Lung (tissue), 12 donors: Measurements from ENCODE around the gene PTPN21. TPM values are rescaled to one million over a fixed set of nuclear protein-coding genes. Genes with fewer than 3 reads are reported as not detected.

Source experiments
- ATAC-seq: fragments of 200-7000 bp; cut with Tn5 transposase; one replicate; pipeline ENCODE4 v1.9.1; 2020; ENCODE audit warnings: moderate number of reproducible peaks; ENCODE audit not compliant: insufficient read depth, low FRiP score
- DNase-seq, 3 donors: peaks; one replicate each; pipeline ENCODE4 v3.0.0-alpha.2; 2013 to 2017
- H3K27ac ChIP-seq, 2 donors: one replicate each; pipeline ENCODE4 v1.5.1; 2013; ENCODE audit warnings: mild to moderate bottlenecking in 2 of 2, moderate library complexity in 2 of 2, control low read depth in 1 of 2, inconsistent platforms in 1 of 2, low read depth in 1 of 2, low read length in 1 of 2
- H3K27me3 ChIP-seq, 3 donors: one replicate each; pipeline ENCODE4 v1.5.1; 2013; ENCODE audit warnings: low read length in 2 of 3; ENCODE audit not compliant: control insufficient read depth in 3 of 3, insufficient read depth in 3 of 3
- H3K36me3 ChIP-seq, 4 donors: one replicate each; pipeline ENCODE4 v1.5.1; 2013; ENCODE audit warnings: low read length in 4 of 4, mild to moderate bottlenecking in 1 of 4, moderate library complexity in 1 of 4; ENCODE audit not compliant: control insufficient read depth in 4 of 4, insufficient read depth in 4 of 4
- H3K4me1 ChIP-seq, 5 donors: one replicate each; pipeline ENCODE4 v1.5.1; 2013; ENCODE audit warnings: low read length in 5 of 5, mild to moderate bottlenecking in 2 of 5, moderate library complexity in 1 of 5; ENCODE audit not compliant: control insufficient read depth in 5 of 5, insufficient read depth in 5 of 5
- H3K4me3 ChIP-seq: one replicate; pipeline ENCODE4 v1.5.1; 2013; ENCODE audit warnings: mild to moderate bottlenecking, control low read depth, moderate library complexity
- H3K9ac ChIP-seq, 2 donors: one replicate each; pipeline ENCODE4 v1.5.1; 2013; ENCODE audit warnings: low read length in 2 of 2, control low read depth in 1 of 2; ENCODE audit not compliant: insufficient read depth in 1 of 2
- H3K9me3 ChIP-seq, 4 donors: one replicate each; pipeline ENCODE4 v1.5.1; 2013; ENCODE audit warnings: low read length in 3 of 4, mild to moderate bottlenecking in 1 of 4, moderate library complexity in 1 of 4; ENCODE audit not compliant: control insufficient read depth in 4 of 4, insufficient read depth in 3 of 4
- WGBS, 2 donors: extraction: QIAGEN DNeasy Blood & Tissue Kit; methylation state at CpG; one replicate each; pipeline ENCODE4 v1.1.7; 2013; 5-methylcytosine and 5-hydroxymethylcytosine counted together
- polyA plus RNA-seq, 2 donors: library from polyadenylated mRNA; stranded (reverse); fragments of 200-250 nt; gene quantifications; one replicate each; pipeline ENCODE4 v1.2.1, GENCODE V29; 2013
- total RNA-seq, 2 donors: library from RNA; depleted of rRNA in 1 of 2; stranded (reverse); fragments of >200 nt in 1 of 2; gene quantifications; one replicate each; pipeline ENCODE4 v1.2.1, GENCODE V29; 2014 to 2021
- TF ChIP-seq, protein P1 (sequence below): IDR thresholded peaks from 2 replicates; pipeline ENCODE4 v1.5.1; 2012; ENCODE audit warnings: mild to moderate bottlenecking; ENCODE audit errors: control extremely low read depth, extremely low read depth
- donor health status: control.
- donor health status: control.
- donor health status: Bipolar disorder and iron deficiency.
- donor health status: healthy.
- donor health status: DM: yes; HTN: yes; CAD: no.

Gene PTPN21
- total and polyA plus RNA-seq, 4 donors: 8.2 to 39.3 (median 20.2) TPM

DNA sequence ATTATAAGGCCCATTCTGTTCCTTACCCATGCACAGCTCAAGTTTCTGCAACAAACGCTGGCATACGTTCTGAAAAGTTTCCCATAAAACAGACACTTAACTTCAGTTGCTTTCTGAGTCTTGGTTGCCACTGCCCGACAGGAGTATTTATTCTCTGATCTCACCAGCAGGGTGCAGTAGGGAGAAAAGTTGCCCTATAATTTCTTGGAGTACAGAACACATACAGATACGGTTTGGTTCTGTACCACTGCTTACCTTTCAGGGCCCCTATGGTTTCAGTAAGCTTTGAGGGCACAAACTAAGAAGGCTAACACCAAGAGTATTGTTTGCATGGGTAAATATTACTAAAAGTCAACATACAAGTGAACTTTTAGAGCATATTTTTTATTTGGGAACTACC is 91.5 kb downstream of the PTPN21 start:
- no peak for DNase-seq
- no peak for ATAC-seq
- Histone ChIP-seq H3K27me3 (no peaks in the 10 kb centered on the region), H3K27ac (no peak overlapping the region), H3K36me3 (peaks cover 0 to 24% (median 16%) of the 10 kb centered on the region in 4 donors), H3K9me3 (peaks cover 0 to 4% (median 1%) of the 10 kb centered on the region in 4 donors), H3K4me3 (no peak overlapping the region), H3K9ac (no peak overlapping the region), H3K4me1 (no peaks in the 10 kb centered on the region)
- 77 to 94% methylated on average over 4 of the region's 4 CpGs for WGBS, 2 donors
- TF ChIP-seq, protein P1, sequence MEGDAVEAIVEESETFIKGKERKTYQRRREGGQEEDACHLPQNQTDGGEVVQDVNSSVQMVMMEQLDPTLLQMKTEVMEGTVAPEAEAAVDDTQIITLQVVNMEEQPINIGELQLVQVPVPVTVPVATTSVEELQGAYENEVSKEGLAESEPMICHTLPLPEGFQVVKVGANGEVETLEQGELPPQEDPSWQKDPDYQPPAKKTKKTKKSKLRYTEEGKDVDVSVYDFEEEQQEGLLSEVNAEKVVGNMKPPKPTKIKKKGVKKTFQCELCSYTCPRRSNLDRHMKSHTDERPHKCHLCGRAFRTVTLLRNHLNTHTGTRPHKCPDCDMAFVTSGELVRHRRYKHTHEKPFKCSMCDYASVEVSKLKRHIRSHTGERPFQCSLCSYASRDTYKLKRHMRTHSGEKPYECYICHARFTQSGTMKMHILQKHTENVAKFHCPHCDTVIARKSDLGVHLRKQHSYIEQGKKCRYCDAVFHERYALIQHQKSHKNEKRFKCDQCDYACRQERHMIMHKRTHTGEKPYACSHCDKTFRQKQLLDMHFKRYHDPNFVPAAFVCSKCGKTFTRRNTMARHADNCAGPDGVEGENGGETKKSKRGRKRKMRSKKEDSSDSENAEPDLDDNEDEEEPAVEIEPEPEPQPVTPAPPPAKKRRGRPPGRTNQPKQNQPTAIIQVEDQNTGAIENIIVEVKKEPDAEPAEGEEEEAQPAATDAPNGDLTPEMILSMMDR: no peak

DNA sequence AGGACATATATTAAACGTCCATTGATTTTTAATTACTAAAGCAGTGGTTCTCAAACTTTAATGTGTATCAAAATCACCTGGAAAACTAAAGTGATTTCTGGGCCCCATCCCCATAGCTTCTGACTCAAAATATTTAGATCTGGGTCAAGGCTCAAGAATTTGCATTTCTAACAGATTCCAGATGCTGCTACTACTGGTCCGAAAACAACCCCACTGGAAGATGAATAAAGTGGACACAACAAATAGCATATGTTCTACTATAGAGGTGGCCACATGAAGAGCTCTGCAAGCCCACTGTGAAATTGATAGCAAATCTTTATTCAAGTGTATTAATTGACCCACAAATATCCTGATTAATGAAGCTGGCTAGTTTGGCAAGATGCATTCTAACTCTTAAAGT is 99.9 kb downstream of the PTPN21 start:
- Histone ChIP-seq H3K9me3 (no peaks in the 10 kb centered on the region), H3K27ac (no peak overlapping the region), H3K27me3 (no peaks in the 10 kb centered on the region), H3K4me3 (no peak overlapping the region), H3K4me1 (no peaks in the 10 kb centered on the region), H3K36me3 (peaks cover 0 to 14% (median 7%) of the 10 kb centered on the region in 4 donors), H3K9ac (no peak overlapping the region)
- WGBS, 2 donors: 87 to 99% methylated on average over 2 of the region's 2 CpGs
- TF ChIP-seq, protein P1: no peak
- DNase-seq (no peak), ATAC-seq (no peak)

DNA sequence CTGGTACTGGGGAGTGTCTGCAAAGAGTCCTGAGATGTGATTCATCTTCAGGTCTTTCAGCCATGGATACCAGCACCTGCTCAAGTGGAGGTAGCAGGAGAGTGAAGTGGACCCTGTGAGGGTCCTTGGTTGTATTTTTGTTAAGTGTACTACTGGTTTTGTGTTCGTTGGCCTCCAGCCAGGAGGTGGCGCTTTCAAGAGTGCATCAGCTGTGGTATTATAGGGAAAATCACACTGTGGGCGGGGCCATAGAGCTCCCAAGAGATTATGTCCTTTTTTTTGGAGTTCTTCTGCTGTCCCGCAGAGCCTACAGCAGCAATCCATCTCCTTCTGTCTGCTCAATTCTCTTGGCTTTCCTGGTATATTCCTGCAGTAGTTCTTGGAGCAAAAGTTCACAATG is 102.6 kb downstream of the PTPN21 start:
- no peak for ATAC-seq
- H3K27ac ChIP-seq: no peak overlapping the region
- H3K9ac ChIP-seq: no peak overlapping the region
- H3K9me3 ChIP-seq: no peaks in the 10 kb centered on the region
- H3K27me3 ChIP-seq: no peaks in the 10 kb centered on the region
- no peaks in the 10 kb centered on the region for H3K4me1 ChIP-seq
- H3K36me3 ChIP-seq: peaks cover 0 to 22% (median 7%) of the 10 kb centered on the region in 4 donors
- H3K4me3 ChIP-seq: no peak overlapping the region
- WGBS, 2 donors: 89 to 93% methylated on average over 4 of the region's 4 CpGs
- TF ChIP-seq, protein P1: no peak
- DNase-seq: no peak

DNA sequence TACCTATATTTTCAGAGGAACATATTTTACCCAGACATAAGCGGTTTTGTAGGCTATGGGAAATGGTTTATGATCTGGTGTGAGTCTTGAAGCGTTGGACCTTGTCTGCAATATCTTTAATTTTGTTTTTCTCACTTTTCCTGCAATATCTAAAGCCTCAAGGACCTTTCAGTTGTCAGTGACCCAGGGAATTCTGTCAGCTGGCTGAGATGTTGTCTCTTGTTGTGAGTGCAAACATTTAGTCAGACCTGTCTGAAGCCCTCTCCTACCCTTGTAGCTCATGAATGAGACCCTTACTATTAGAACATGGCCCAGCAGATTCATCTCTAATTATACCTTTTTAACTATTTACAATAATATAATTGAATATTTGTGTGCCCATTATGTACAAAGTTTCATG is 115.7 kb downstream of the PTPN21 start:
- no peaks in the 10 kb centered on the region for H3K27me3 ChIP-seq
- no peak for ATAC-seq

More for the DNA sequence above, 115.7 kb downstream of the PTPN21 start:
- Histone ChIP-seq H3K36me3 (peaks cover 6 to 25% (median 16%) of the 10 kb centered on the region in 4 donors), H3K27ac (no peak overlapping the region), H3K9ac (no peak overlapping the region), H3K9me3 (no peaks in the 10 kb centered on the region), H3K4me3 (no peak overlapping the region), H3K4me1 (no peaks in the 10 kb centered on the region)
- TF ChIP-seq, protein P1: no peak
- DNase-seq: no peak
- 94 to 96% methylated on average over 2 of the region's 2 CpGs for WGBS, 2 donors
